GM12878 (cell line): ENCODE data around the gene MYCBPAP. TPM values are rescaled to one million over a fixed set of nuclear protein-coding genes. Genes with fewer than 3 reads are reported as not detected.

ENCODE experiments used
- ATAC-seq: fragments of 200-7000 bp; cut with Tn5 transposase; 3 replicates; pipeline ENCODE4 v1.9.1; 2020; ENCODE audit warnings: mild to moderate bottlenecking, moderate library complexity
- BruUV-seq: library from RNA; stranded (reverse); fragments of 400-500 nt; replicated peaks from 2 replicates; lab custom pipeline; 2021; lab: Mats Ljungman, UMichigan
- CTCF ChIA-PET: fragments of 300-600 bp; sonication (Branson Sonifier 250); formaldehyde crosslinking; extraction: SDS; loops from one replicate; lab custom pipeline; 2021; ENCODE audit warnings: inconsistent platforms; lab: Yijun Ruan, JAX
- POLR2A ChIA-PET: fragments of 350-600 bp; formaldehyde crosslinking; extraction: SDS; loops from one replicate; lab custom pipeline; 2021; ENCODE audit warnings: inconsistent platforms; lab: Charles Lee
- RAD21 ChIA-PET: fragments of 300-600 bp; sonication (Branson Sonifier 250); formaldehyde crosslinking; loops from one replicate; lab custom pipeline; 2023; ENCODE audit warnings: antibody characterized with exemption; ENCODE audit not compliant: unreplicated experiment; lab: Charles Lee
- SMC1A ChIA-PET: fragments of 300-600 bp; sonication (Branson Sonifier 250); formaldehyde crosslinking; loops from one replicate; lab custom pipeline; 2023; ENCODE audit not compliant: unreplicated experiment, uncharacterized antibody; lab: Charles Lee
- DNase-seq: peaks from one replicate; pipeline ENCODE4 v3.0.0-alpha.2; 2011; ENCODE audit warnings: low read depth, low spot score
- FAIRE-seq: peaks from 3 replicates; lab custom pipeline; 2011; peaks lifted over from hg19 to GRCh38; lab: Jason Lieb, UNC
- H2AFZ ChIP-seq: 2 replicates; pipeline ENCODE4 v1.6.0; 2011; ENCODE audit warnings: low read depth, low read length, control low read depth; ENCODE audit not compliant: control insufficient read depth
- H3K27ac ChIP-seq: 2 replicates; pipeline ENCODE4 v1.5.1; 2011; ENCODE audit warnings: control low read depth; ENCODE audit not compliant: control insufficient read depth, insufficient read depth
- H3K27me3 ChIP-seq, 2 experiments: replicated peaks in 1 of 2; 2 replicates each; pipeline versions ENCODE4 v1.6.0 to v1.6.1; 2011; ENCODE audit warnings: low read length in 1 of 2; ENCODE audit not compliant: control insufficient read depth in 2 of 2, insufficient read depth in 2 of 2
- H3K36me3 ChIP-seq, 2 experiments: 2 replicates each; pipeline ENCODE4 v1.5.1; 2011; ENCODE audit warnings: low read length in 1 of 2; ENCODE audit not compliant: control insufficient read depth in 2 of 2, insufficient read depth in 2 of 2
- H3K4me1 ChIP-seq: 2 replicates; pipeline ENCODE4 v1.6.1; 2011; ENCODE audit warnings: mild to moderate bottlenecking, low read length, moderate library complexity, mixed read lengths; ENCODE audit not compliant: control insufficient read depth, insufficient read depth
- H3K4me2 ChIP-seq: 2 replicates; pipeline ENCODE4 v1.6.0; 2011; ENCODE audit warnings: control low read depth; ENCODE audit not compliant: control insufficient read depth, insufficient read depth
- H3K4me3 ChIP-seq: fragments of 200-600 bp; sonication (generic); 2 replicates; pipeline ENCODE4 v1.5.1; 2016
- H3K79me2 ChIP-seq: 2 replicates; pipeline ENCODE4 v1.6.0; 2011; ENCODE audit warnings: low read length; ENCODE audit not compliant: control insufficient read depth, insufficient read depth
- H3K9ac ChIP-seq: 2 replicates; pipeline ENCODE4 v1.8.0; 2011; ENCODE audit warnings: low read length, control low read depth, mixed read lengths; ENCODE audit not compliant: control insufficient read depth, insufficient read depth
- H3K9me3 ChIP-seq: replicated peaks from 3 replicates; pipeline ENCODE4 v1.5.1; 2011; ENCODE audit warnings: mild to moderate bottlenecking, low read length; ENCODE audit not compliant: control insufficient read depth, insufficient read depth
- H4K20me1 ChIP-seq: 2 replicates; pipeline ENCODE4 v1.6.0; 2011; ENCODE audit not compliant: control insufficient read depth, insufficient read depth
- BCL3 ChIP-seq: IDR thresholded peaks from 2 replicates; pipeline ENCODE4 v1.6.1; 2011; ENCODE audit warnings: borderline replicate concordance, low read depth, mild to moderate bottlenecking, moderate library complexity, low read length; ENCODE audit not compliant: insufficient read depth, poor library complexity, severe bottlenecking
- E2F4 ChIP-seq: IDR thresholded peaks from 2 replicates; pipeline ENCODE4 v1.6.1; 2012; ENCODE audit warnings: low read depth, low read length, improper control_type of control experiment
- FOXK2 ChIP-seq: fragments of 450-650 bp; IDR thresholded peaks from 2 replicates; pipeline ENCODE4 v1.6.1; 2017; ENCODE audit warnings: mild to moderate bottlenecking, moderate library complexity
- IKZF1 ChIP-seq: fragments of 450-650 bp; conservative IDR thresholded peaks from 2 replicates; pipeline ENCODE4 v1.6.1; 2017; ENCODE audit warnings: antibody characterized with exemption, mild to moderate bottlenecking
- KDM1A ChIP-seq: fragments of 200-600 bp; sonication (generic); IDR thresholded peaks from 2 replicates; pipeline ENCODE4 v1.6.1; 2016; ENCODE audit warnings: borderline replicate concordance
- LARP7 ChIP-seq: fragments of 450-650 bp; IDR thresholded peaks from 2 replicates; pipeline ENCODE4 v1.6.1; 2017; ENCODE audit warnings: mild to moderate bottlenecking
- NBN ChIP-seq: fragments of 450-650 bp; IDR thresholded peaks from 2 replicates; pipeline ENCODE4 v1.6.1; 2016
- POLR2AphosphoS2 ChIP-seq: IDR thresholded peaks from 2 replicates; pipeline ENCODE4 v1.6.1; 2011; ENCODE audit warnings: low read depth, mild to moderate bottlenecking, low read length, improper control_type of control experiment, moderate library complexity
- SMARCA5 ChIP-seq: fragments of 450-650 bp; IDR thresholded peaks from 2 replicates; pipeline ENCODE4 v1.6.1; 2017; ENCODE audit warnings: mild to moderate bottlenecking
- ZBED1 ChIP-seq: IDR thresholded peaks from 2 replicates; pipeline ENCODE4 v1.6.1; 2016; ENCODE audit warnings: borderline replicate concordance
- ZBTB40 ChIP-seq: fragments of 450-650 bp; IDR thresholded peaks from 2 replicates; pipeline ENCODE4 v1.6.1; 2016; ENCODE audit warnings: mild to moderate bottlenecking, moderate library complexity, borderline replicate concordance
- ZNF274 ChIP-seq: IDR thresholded peaks from one replicate; pipeline ENCODE4 v1.8.0; 2011; ENCODE audit not compliant: insufficient read length, insufficient read depth
- WGBS: methylation state at CpG from one replicate; pipeline ENCODE4 v1.1.6; 2016; ENCODE audit warnings: low lambda C conversion rate; ENCODE audit not compliant: insufficient replicate concordance, insufficient coverage; ENCODE audit errors: missing lambda C conversion rate; 5-methylcytosine and 5-hydroxymethylcytosine counted together
- in situ Hi-C: fragments of 300-500 bp; cut with MboI; formaldehyde crosslinking; loops from 9 replicates; pipeline ENCODE4 v1.14.3; 2018; ENCODE audit warnings: mixed read lengths
- intact Hi-C: fragments of 100-400 bp; cut with micrococcal nuclease; formaldehyde crosslinking; loops from one replicate; pipeline ENCODE4 v1.14.2; 2022; ENCODE audit not compliant: unreplicated experiment
- polyA plus RNA-seq, 11 experiments: library from polyadenylated mRNA; depleted of rRNA in 4 of 11; unstranded in 6 of 11; stranded (reverse) in 5 of 11; fragments of >200 nt; fragmentation: Nextera tagmentation in 4 of 11; fragmentation: Illumina TruSeq in 1 of 11; extraction: Ambion mirVana in 4 of 11; extraction: Trizol in 1 of 11; gene quantifications; 1 replicate in 1 of 11; 2 replicates in 10 of 11; pipeline versions ENCODE4 v1.2.1 to v1.2.3, GENCODE V29; 2011 to 2016; ENCODE audit warnings: inconsistent platforms in 2 of 11, missing spikeins in 2 of 11, low read depth in 1 of 11
- total RNA-seq, 4 experiments: library from RNA; depleted of rRNA in 3 of 4; stranded (reverse); fragments of >200 nt in 3 of 4; fragmentation: Illumina TruSeq in 1 of 4; extraction: Trizol in 1 of 4; gene quantifications; 2 replicates each; pipeline versions ENCODE4 v1.2.1 to v1.2.3, GENCODE V29; 2013 to 2021

Gene MYCBPAP
- total and polyA plus RNA-seq, 10 of the 15 experiments (the other 5 are each of a cell fraction or from before 2014, with no cell fraction given), result 0.23 to 2.7 (median 1.5) TPM

DNA sequence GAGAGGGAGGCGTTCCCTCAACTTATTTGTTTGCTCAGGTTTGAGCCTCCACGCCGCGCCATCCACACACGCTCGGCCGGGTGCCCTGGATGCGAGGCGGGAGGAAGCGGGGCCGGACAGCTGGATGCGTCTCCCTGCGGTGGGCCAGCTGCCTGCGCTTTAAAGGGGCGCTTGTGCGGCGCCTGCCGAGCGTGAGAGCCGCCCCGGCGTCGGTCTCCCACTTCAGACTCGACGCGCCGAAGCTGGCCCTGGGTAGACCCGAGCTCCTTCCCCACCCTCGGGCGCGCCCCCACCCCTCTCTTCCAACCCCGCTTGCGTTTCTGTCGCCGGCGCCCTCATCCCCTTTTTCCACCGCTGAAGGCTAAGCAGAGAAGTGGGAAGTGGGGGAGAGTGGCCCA, 39.0 kb upstream of the MYCBPAP start:
- no peak overlapping the region for H3K4me3 ChIP-seq
- CTCF ChIA-PET, result no interaction called here
- in situ Hi-C loops (no loop called here), intact Hi-C loops (no loop called here)
- H4K20me1 ChIP-seq, result no peaks in the 10 kb centered on the region
- RAD21 ChIA-PET, result no interaction called here
- FAIRE-seq (no peak), DNase-seq (no peak), ATAC-seq (no peak)
- no TSS peak for BruUV-seq
- SMC1A ChIA-PET, result no interaction called here
- no peak overlapping the region for H2AFZ ChIP-seq
- TF ChIP-seq LARP7 (no peak), IKZF1 (no peak), ZNF274 (no peak), FOXK2 (no peak), POLR2AphosphoS2 (no peak), NBN (no peak)
- 20% methylated on average over 17 of the region's 37 CpGs for WGBS
- no peaks in the 10 kb centered on the region for H3K4me1 ChIP-seq
- H3K36me3 ChIP-seq, result no peaks in the 10 kb centered on the region
- H3K4me2 ChIP-seq, result no peak overlapping the region
- no peaks in the 10 kb centered on the region for H3K79me2 ChIP-seq
- H3K9me3 ChIP-seq, result no peaks in the 10 kb centered on the region
- H3K27ac ChIP-seq, result no peak overlapping the region
- peaks cover 0 to 3% of the 10 kb centered on the region in 2 experiments; a peak in 2 of 4 replicates for H3K27me3 ChIP-seq
- POLR2A ChIA-PET, result no interaction called here
- no peak overlapping the region for H3K9ac ChIP-seq

DNA sequence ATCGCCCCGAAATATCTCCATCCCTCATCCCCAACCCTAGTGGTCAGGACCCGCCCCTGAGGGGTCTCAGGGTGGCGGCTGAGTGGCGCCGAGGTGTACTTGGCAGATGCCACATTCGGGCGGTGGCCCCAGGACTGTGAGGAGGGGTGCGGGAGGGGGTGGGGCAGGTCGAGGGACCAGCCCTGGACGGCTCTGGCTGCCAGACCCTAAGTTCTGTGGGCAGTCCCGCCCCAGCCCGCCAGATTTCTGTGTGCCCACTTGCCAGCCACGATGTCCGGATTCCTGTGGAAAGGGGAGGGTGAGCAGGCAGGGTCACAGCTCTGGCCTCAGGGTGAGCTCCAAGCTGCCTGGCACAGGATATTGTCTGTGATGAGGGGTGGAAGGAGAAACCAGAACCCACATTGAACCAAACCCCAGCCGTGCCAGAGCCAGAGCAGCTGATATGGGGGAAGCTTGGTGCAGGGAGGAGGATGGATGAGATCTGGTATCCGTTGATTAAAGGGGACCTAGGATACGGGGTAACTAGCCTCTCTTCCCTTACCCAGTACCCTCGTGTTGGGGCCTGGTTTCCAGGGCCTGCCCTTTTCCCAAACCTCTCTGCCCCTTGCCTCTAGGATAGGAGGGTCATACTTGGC, 38.5 kb upstream of the MYCBPAP start:
- WGBS, result 61% methylated on average over 16 of the region's 19 CpGs
- Histone ChIP-seq H2AFZ (no peak overlapping the region), H3K4me1 (no peaks in the 10 kb centered on the region), H3K4me3 (no peak overlapping the region), H3K27me3 (peaks cover 0 to 3% of the 10 kb centered on the region in 2 experiments; a peak in 2 of 4 replicates), H3K9ac (no peak overlapping the region), H3K9me3 (no peaks in the 10 kb centered on the region), H3K4me2 (no peak overlapping the region), H3K27ac (no peak overlapping the region), H4K20me1 (no peaks in the 10 kb centered on the region), H3K79me2 (no peaks in the 10 kb centered on the region), H3K36me3 (no peaks in the 10 kb centered on the region)
- ChIA-PET RAD21 (no interaction called here), SMC1A (no interaction called here), CTCF (interaction anchor here (2.0 kb wide), 1 partner anchor 107 kb away, joined by 5 read pairs; no protein-coding TSS in a partner anchor), POLR2A (no interaction called here)
- DNase-seq, result no peak
- no peak for FAIRE-seq
- intact Hi-C loops, result no loop called here
- ATAC-seq, result no peak
- in situ Hi-C loops, result no loop called here
- no TSS peak for BruUV-seq
- TF ChIP-seq SMARCA5 (no peak), E2F4 (no peak), ZBED1 (no peak), BCL3 (no peak), KDM1A (no peak), ZBTB40 (no peak)
